ENCODE data around the gene ARV1.
A peak's percentile ranks its signal among the peaks of the same experiment; 100 is the strongest.
"Not testable (repeated sequence)": the region's sequence is repeated elsewhere in the genome, so short reads cannot be mapped to it uniquely, and the experiment has no call there.

Gene ARV1

DNA sequence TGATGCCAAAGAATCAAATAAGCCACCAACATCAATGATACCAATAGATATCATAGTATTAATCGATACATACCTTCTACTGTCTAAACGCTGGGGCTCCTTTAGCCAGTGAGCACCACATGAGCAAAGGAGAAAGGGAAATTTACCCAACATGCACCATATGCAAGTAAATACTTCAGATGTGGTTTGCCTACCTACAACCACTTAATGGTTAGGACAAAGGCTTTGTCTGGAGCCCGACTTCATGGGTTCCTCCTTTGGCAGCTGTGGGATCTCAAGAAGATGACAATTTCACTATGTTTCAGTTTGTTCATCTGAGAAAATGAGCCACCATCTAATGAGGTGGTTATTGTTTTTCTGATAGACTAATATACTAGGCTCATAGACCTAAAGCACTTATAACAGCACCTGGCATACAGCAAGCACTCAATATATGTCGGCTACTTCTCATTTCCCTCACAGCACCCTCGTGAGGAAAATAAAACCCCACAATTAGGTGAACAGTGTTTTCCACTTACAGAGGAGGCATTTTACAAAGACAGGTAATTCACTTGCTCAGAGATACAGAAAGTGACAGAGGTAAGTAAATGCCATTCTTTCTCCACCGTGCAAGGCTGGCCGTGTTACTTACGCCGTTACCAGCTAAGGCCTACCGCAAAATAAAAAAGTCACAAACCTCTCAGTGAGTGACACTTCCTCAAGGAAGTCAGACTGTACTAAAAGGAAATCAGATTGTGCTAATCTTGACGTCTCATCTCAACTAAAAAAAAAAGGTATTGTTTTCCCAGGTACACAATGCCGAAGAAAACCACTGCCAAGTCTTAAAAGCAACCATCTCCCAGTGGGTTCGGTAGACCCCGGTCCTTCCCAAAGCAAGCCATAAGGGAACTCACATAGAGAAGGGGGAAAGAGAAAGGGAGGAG is 1.8 kb upstream of the ARV1 start:
- H3K9ac ChIP-seq (ENCODE audit: low read length): no peak overlapping the region

DNA sequence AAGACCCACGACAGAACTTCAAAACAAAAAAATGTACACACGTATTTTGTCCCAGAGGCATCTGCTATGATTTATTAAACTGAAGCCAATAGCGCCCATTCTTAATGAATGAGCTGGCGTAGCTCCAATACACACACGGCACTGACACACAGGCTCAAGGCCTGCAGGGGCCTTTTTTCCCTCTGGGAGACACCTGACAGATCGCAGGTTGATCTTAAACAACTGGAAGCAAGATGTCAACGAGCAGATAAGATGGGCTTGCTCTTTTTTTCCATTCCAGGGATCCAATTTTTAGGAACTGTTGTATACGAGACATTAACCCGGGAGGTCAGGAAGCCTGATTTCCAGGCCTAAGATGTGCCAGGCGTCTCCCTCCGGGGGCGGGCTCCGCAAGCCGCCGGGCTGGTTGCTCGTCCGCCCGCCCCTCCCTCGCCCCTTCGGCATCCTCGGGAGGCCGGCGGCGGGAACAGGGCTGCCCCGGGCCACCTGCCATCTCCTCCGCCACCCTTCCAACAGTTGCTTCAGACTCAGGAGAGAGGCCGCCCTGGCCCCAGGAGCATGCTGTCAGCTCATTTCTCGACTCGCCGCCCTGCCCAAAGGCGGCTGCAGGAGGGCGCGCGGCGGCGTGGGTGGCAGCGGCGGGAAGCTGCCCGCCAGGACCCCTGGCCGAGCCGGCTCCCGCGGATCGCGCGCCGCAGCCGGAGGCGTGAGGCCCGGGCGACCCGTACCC is 968 bp upstream of the ARV1 start:
- Histone ChIP-seq H3K4me1 (ENCODE audit: control insufficient read depth, insufficient read depth, low read length) (peaks cover 3% of the 10 kb centered on the region; the same call in 1 of the 2 replicates), H3K9me3 (ENCODE audit: control insufficient read depth, insufficient read depth, low read depth, low read length) (no peaks in the 10 kb centered on the region), H3K9ac (ENCODE audit: low read length) (no peak overlapping the region), H3K36me3 (ENCODE audit: control insufficient read depth, insufficient read depth, low read length) (peaks cover 3% of the 10 kb centered on the region; the same call in 1 of the 2 replicates), H3K27ac (ENCODE audit: low read depth, low read length) (no peak overlapping the region), H3K27me3 (ENCODE audit: control insufficient read depth, insufficient read depth, low read length) (peaks cover 40% of the 10 kb centered on the region), H3K4me3 (ENCODE audit: low read depth, low read length) (peak overlapping the region; percentile 72)

More for the DNA sequence above, 1.8 kb upstream of the ARV1 start:
- Histone ChIP-seq H3K9me3 (ENCODE audit: control insufficient read depth, insufficient read depth, low read depth, low read length) (no peaks in the 10 kb centered on the region), H3K4me3 (ENCODE audit: low read depth, low read length) (peak overlapping the region; percentile 72), H3K36me3 (ENCODE audit: control insufficient read depth, insufficient read depth, low read length) (peaks cover 3% of the 10 kb centered on the region; the same call in 1 of the 2 replicates), H3K4me1 (ENCODE audit: control insufficient read depth, insufficient read depth, low read length) (peaks cover 3% of the 10 kb centered on the region; the same call in 1 of the 2 replicates), H3K27me3 (ENCODE audit: control insufficient read depth, insufficient read depth, low read length) (peaks cover 32% of the 10 kb centered on the region), H3K27ac (ENCODE audit: low read depth, low read length) (no peak overlapping the region)

DNA sequence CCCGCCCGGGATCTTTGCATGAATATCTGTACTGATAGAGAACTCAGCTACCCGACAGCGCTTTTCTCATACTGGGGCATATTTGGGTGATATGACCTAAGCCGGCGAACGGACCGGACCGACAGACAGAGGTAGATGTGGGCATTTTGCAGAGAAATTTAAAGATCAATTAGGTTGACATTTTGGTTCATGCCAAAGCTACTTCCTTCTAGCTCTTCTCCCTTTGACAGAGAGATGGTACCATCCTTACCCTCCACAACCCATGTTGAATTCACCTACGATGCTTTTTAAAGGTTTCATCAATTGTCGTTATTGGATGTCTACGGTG is 459 bp downstream of the ARV1 start:
- no peak overlapping the region for H3K27ac ChIP-seq (ENCODE audit: low read depth, low read length)
- peaks cover 9% of the 10 kb centered on the region; the same call in 1 of the 2 replicates for H3K4me1 ChIP-seq (ENCODE audit: control insufficient read depth, insufficient read depth, low read length)
- H3K36me3 ChIP-seq (ENCODE audit: control insufficient read depth, insufficient read depth, low read length): peaks cover 3% of the 10 kb centered on the region; the same call in 1 of the 2 replicates
- H3K4me3 ChIP-seq (ENCODE audit: low read depth, low read length): peak overlapping the region; percentile 72
- peak overlapping the region; percentile 18 for H3K9ac ChIP-seq (ENCODE audit: low read length)
- no peaks in the 10 kb centered on the region for H3K9me3 ChIP-seq (ENCODE audit: control insufficient read depth, insufficient read depth, low read depth, low read length)
- peaks cover 55% of the 10 kb centered on the region for H3K27me3 ChIP-seq (ENCODE audit: control insufficient read depth, insufficient read depth, low read length)

DNA sequence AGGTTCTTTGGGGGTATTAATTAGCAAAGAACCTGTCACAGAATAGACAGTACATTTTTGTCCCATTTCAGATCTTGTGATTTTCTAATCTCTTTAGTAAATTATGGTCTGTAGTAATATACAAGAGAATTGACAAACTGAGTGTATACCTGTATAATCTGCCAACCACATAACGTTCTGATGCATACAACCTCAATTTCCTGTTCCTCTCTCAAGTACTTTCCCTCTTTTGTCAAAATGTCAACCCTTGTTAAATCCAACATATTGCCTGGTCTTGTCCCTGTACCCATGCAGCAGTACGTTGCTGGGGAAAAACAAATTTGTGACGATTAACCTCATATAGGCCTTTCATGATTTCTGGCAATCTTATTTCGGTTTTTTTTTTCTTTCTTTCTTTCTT is 1.1 kb downstream of the ARV1 start:
- H3K9ac ChIP-seq (ENCODE audit: low read length): no peak overlapping the region
- H3K27ac ChIP-seq (ENCODE audit: low read depth, low read length): no peak overlapping the region
- H3K4me1 ChIP-seq (ENCODE audit: control insufficient read depth, insufficient read depth, low read length): peaks cover 13% of the 10 kb centered on the region
- H3K27me3 ChIP-seq (ENCODE audit: control insufficient read depth, insufficient read depth, low read length): peaks cover 61% of the 10 kb centered on the region
- peaks cover 3% of the 10 kb centered on the region; the same call in 1 of the 2 replicates for H3K36me3 ChIP-seq (ENCODE audit: control insufficient read depth, insufficient read depth, low read length)
- H3K4me3 ChIP-seq (ENCODE audit: low read depth, low read length): peak overlapping the region; percentile 72
- H3K9me3 ChIP-seq (ENCODE audit: control insufficient read depth, insufficient read depth, low read depth, low read length): no peaks in the 10 kb centered on the region

DNA sequence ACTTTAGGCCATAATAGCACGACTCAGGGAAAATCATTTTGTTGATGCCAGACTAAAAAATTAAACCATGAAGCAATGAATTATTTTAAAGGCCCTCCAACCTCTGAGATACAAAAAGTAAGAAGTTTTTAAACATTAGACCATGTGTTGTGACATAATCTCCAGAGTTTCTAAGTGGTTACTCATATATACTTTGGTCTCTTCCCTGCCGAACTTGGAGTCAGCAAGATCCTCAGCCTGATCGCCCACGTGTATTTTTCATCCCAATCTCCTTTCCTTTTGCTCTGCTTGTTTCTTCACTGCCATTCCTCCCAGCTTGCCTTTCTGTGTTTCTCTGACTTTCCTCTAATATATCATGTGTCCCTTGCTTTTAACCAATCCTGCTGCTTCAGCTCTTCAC is 3.8 kb downstream of the ARV1 start:
- no peak overlapping the region for H3K4me3 ChIP-seq (ENCODE audit: low read depth, low read length)
- H3K36me3 ChIP-seq (ENCODE audit: control insufficient read depth, insufficient read depth, low read length): no peaks in the 10 kb centered on the region; the same call in 1 of the 2 replicates
- H3K9ac ChIP-seq (ENCODE audit: low read length): no peak overlapping the region
- H3K27ac ChIP-seq (ENCODE audit: low read depth, low read length): no peak overlapping the region
- H3K9me3 ChIP-seq (ENCODE audit: control insufficient read depth, insufficient read depth, low read depth, low read length): no peaks in the 10 kb centered on the region
- H3K27me3 ChIP-seq (ENCODE audit: control insufficient read depth, insufficient read depth, low read length): peaks cover 79% of the 10 kb centered on the region
- H3K4me1 ChIP-seq (ENCODE audit: control insufficient read depth, insufficient read depth, low read length): peaks cover 20% of the 10 kb centered on the region

DNA sequence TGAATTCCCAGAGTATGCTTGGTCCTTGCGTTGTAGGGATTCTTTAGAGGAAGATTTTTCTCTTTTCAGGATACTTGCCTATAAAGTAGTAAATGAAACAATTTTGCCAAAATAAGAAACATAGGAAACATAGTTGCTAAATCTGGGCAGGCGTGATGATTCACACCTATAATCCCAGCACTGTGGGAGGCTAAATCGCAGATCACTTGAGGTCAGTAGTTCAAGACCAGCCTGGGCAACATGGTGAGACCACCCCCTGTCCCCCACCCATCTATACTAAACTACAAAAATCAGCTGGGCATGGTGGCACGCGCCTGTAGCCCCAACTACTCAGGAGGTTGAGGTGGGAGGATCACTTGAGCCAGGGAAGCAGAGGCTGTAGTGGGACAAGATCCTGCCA is 4.9 kb downstream of the ARV1 start:
- no peak overlapping the region for H3K27ac ChIP-seq (ENCODE audit: low read depth, low read length)
- H3K27me3 ChIP-seq (ENCODE audit: control insufficient read depth, insufficient read depth, low read length): peaks cover 78% of the 10 kb centered on the region
- no peaks in the 10 kb centered on the region for H3K9me3 ChIP-seq (ENCODE audit: control insufficient read depth, insufficient read depth, low read depth, low read length)
- H3K36me3 ChIP-seq (ENCODE audit: control insufficient read depth, insufficient read depth, low read length): no peaks in the 10 kb centered on the region; the same call in 1 of the 2 replicates
- no peak overlapping the region for H3K4me3 ChIP-seq (ENCODE audit: low read depth, low read length)
- peaks cover 20% of the 10 kb centered on the region for H3K4me1 ChIP-seq (ENCODE audit: control insufficient read depth, insufficient read depth, low read length)
- H3K9ac ChIP-seq (ENCODE audit: low read length): no peak overlapping the region

DNA sequence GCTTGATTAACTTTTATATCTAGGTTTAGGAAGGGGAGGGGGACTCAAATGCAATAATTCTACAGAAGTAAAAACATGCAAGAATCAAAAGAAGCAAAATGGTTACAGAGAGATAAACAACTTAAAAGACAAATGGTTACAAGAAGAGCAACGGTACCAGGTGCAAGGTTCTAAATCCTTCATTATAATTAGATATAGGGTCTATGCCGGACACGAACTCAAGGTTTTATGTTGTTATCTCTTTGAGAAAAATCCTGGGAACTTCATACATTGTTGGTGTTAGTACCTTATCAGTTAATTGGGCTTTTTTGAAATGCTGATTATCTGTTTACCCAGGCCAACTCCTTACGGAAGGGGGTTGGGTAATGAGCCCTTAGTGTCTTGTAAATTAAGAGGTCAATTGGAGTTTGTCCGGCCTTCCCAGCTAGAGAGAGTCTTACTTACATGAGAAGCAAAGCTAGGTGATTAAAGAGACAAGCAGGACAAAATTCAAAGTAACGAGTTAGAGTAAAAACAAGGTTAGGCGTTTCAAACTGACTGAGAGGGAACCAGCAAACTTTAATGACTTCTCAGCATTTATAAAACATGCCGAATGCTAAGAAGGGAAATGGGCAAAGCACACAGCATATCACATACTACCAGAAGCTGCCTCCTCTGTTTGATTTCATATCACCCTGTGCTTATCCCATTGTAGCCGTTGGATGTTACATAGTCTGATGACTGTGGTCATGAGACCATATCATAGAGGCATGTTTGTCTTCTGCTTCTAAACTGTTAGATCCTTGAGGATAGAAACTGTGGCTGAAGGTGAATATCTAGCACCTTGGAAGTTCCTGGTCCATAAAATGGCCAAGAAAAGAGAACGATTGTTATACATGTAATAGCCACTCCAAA is 6.0 kb downstream of the ARV1 start:
- Histone ChIP-seq H3K4me3 (ENCODE audit: low read depth, low read length) (peak overlapping the region; percentile 28; the same call in 1 of the 2 replicates), H3K27me3 (ENCODE audit: control insufficient read depth, insufficient read depth, low read length) (peaks cover 77% of the 10 kb centered on the region), H3K4me1 (ENCODE audit: control insufficient read depth, insufficient read depth, low read length) (peaks cover 16% of the 10 kb centered on the region)
- not testable (repeated sequence) for H3K9ac ChIP-seq (ENCODE audit: low read length); H3K9me3 ChIP-seq (ENCODE audit: control insufficient read depth, insufficient read depth, low read depth, low read length); H3K36me3 ChIP-seq (ENCODE audit: control insufficient read depth, insufficient read depth, low read length); H3K27ac ChIP-seq (ENCODE audit: low read depth, low read length)

DNA sequence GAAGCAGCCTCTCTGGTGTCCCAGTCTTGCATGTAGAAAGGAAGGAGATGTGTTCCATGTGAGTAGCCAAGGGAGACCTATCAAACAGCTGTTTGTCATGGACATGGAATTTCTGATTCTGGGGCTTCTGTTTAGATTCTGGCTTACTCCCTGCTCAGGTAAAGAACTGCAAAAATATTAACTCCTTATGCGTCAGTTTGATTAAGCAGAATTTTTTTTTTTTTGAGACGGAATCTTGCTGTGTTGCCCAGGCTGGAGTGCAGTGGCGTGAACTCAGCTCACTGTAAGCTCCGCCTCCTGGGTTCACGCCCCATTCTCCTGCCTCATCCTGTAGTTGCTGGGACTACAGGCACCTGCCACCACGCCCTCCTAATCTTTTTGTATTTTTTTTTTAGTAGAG is 6.8 kb downstream of the ARV1 start:
- Histone ChIP-seq H3K4me1 (ENCODE audit: control insufficient read depth, insufficient read depth, low read length) (peaks cover 16% of the 10 kb centered on the region), H3K9me3 (ENCODE audit: control insufficient read depth, insufficient read depth, low read depth, low read length) (no peaks in the 10 kb centered on the region), H3K27ac (ENCODE audit: low read depth, low read length) (no peak overlapping the region), H3K27me3 (ENCODE audit: control insufficient read depth, insufficient read depth, low read length) (peaks cover 72% of the 10 kb centered on the region), H3K4me3 (ENCODE audit: low read depth, low read length) (no peak overlapping the region), H3K9ac (ENCODE audit: low read length) (no peak overlapping the region), H3K36me3 (ENCODE audit: control insufficient read depth, insufficient read depth, low read length) (no peaks in the 10 kb centered on the region; the same call in 1 of the 2 replicates)

DNA sequence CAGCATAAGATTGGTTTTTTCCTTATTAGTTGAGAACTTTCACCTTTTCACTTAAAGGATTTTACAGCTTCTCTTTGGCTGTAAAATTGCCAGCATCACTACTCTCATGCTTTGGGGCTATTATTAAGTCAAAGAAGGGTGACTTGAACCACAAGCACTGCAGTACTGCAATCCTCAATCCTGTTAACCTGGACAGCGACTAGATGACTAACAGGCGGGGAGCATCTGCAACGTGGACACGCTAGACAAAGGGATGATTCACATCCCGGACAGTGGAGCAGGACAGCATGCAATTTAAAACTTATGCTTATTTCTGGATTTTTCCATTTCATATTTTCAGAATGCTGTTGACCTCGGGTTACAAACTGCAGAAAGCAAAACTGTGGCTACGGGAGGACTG is 8.1 kb downstream of the ARV1 start:
- no peak overlapping the region for H3K4me3 ChIP-seq (ENCODE audit: low read depth, low read length)
- H3K27me3 ChIP-seq (ENCODE audit: control insufficient read depth, insufficient read depth, low read length): peaks cover 59% of the 10 kb centered on the region
- no peak overlapping the region for H3K9ac ChIP-seq (ENCODE audit: low read length)
- no peak overlapping the region for H3K27ac ChIP-seq (ENCODE audit: low read depth, low read length)
- H3K4me1 ChIP-seq (ENCODE audit: control insufficient read depth, insufficient read depth, low read length): peaks cover 16% of the 10 kb centered on the region
- no peaks in the 10 kb centered on the region for H3K9me3 ChIP-seq (ENCODE audit: control insufficient read depth, insufficient read depth, low read depth, low read length)
- H3K36me3 ChIP-seq (ENCODE audit: control insufficient read depth, insufficient read depth, low read length): peaks cover 3% of the 10 kb centered on the region

DNA sequence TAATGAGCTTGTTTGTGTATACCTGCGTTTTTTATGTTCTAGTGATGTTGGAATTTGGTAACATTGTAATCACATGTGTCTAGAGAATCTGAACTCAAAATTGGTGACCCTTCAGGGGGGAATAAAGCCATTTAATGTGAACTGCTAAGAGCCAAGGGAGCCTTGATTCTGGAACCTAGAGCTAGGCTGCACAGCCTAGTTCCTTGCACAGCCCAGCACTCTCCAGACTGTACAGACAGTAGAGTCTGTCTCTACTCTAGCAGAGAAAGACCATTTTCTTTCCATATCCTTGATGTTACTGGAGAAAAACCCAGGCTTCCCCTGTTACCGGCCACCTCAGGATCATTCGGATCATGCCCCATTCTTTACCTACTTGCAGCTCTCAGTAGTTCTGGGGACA is 8.6 kb downstream of the ARV1 start:
- H3K9ac ChIP-seq (ENCODE audit: low read length): no peak overlapping the region
- peaks cover 54% of the 10 kb centered on the region for H3K27me3 ChIP-seq (ENCODE audit: control insufficient read depth, insufficient read depth, low read length)
- no peaks in the 10 kb centered on the region for H3K9me3 ChIP-seq (ENCODE audit: control insufficient read depth, insufficient read depth, low read depth, low read length)
- peaks cover 16% of the 10 kb centered on the region for H3K4me1 ChIP-seq (ENCODE audit: control insufficient read depth, insufficient read depth, low read length)
- no peak overlapping the region for H3K4me3 ChIP-seq (ENCODE audit: low read depth, low read length)
- peaks cover 3% of the 10 kb centered on the region for H3K36me3 ChIP-seq (ENCODE audit: control insufficient read depth, insufficient read depth, low read length)
- no peak overlapping the region for H3K27ac ChIP-seq (ENCODE audit: low read depth, low read length)
